Keratinocyte (primary cell): ENCODE results near the gene FOXC1. TPM values are rescaled to one million over a fixed set of nuclear protein-coding genes. Genes with fewer than 3 reads are reported as not detected.

Experiments
- DNase-seq: peaks from one replicate; pipeline ENCODE4 v3.0.0-alpha.2; 2011; ENCODE audit warnings: low read depth, missing footprints, low spot score
- FAIRE-seq: peaks from 2 replicates; lab custom pipeline; 2011; peaks lifted over from hg19 to GRCh38; lab: Jason Lieb, UNC
- H2AFZ ChIP-seq: 2 replicates; pipeline ENCODE4 v1.6.0; 2012; ENCODE audit warnings: low read length, control low read depth, inconsistent platforms; ENCODE audit not compliant: control insufficient read depth
- H3K27ac ChIP-seq: 2 replicates; pipeline ENCODE4 v1.5.1; 2011; ENCODE audit warnings: low read length; ENCODE audit not compliant: control insufficient read depth, insufficient read depth
- H3K27me3 ChIP-seq: 3 replicates; pipeline ENCODE4 v1.6.0; 2011; ENCODE audit warnings: low read length; ENCODE audit not compliant: control insufficient read depth, insufficient read depth; ENCODE audit errors: extremely low read depth
- H3K36me3 ChIP-seq, 2 experiments: 2 replicates in 1 of 2; 3 replicates in 1 of 2; pipeline ENCODE4 v1.5.1; 2011; ENCODE audit warnings: low read length in 2 of 2, mild to moderate bottlenecking in 1 of 2; ENCODE audit not compliant: control insufficient read depth in 2 of 2, insufficient read depth in 2 of 2; ENCODE audit errors: extremely low read depth in 1 of 2
- H3K4me1 ChIP-seq: 3 replicates; pipeline ENCODE4 v1.5.1; 2011; ENCODE audit warnings: low read length; ENCODE audit not compliant: control insufficient read depth, insufficient read depth; ENCODE audit errors: extremely low read depth
- H3K4me2 ChIP-seq: 3 replicates; pipeline ENCODE4 v1.6.0; 2011; ENCODE audit warnings: low read depth, low read length; ENCODE audit not compliant: control insufficient read depth, insufficient read depth; ENCODE audit errors: extremely low read depth
- H3K4me3 ChIP-seq, 3 experiments: fragments of 200-600 bp in 1 of 3; sonication (generic) in 1 of 3; 2 replicates in 2 of 3; 3 replicates in 1 of 3; pipeline ENCODE4 v1.5.1; 2011 to 2016; ENCODE audit warnings: low read length in 3 of 3, mild to moderate bottlenecking in 3 of 3, control low read depth in 2 of 3, inconsistent platforms in 1 of 3, low read depth in 1 of 3, mixed read lengths in 1 of 3, mixed run types in 1 of 3, moderate library complexity in 1 of 3; ENCODE audit not compliant: control insufficient read depth in 2 of 3, insufficient read depth in 2 of 3; ENCODE audit errors: extremely low read depth in 1 of 3
- H3K79me2 ChIP-seq: 2 replicates; pipeline ENCODE4 v1.6.0; 2012; ENCODE audit warnings: low read length; ENCODE audit not compliant: control insufficient read depth, insufficient read depth
- H3K9ac ChIP-seq: 3 replicates; pipeline ENCODE4 v1.6.0; 2011; ENCODE audit warnings: low read length; ENCODE audit not compliant: control insufficient read depth, insufficient read depth; ENCODE audit errors: extremely low read depth
- H3K9me1 ChIP-seq: 3 replicates; pipeline ENCODE4 v1.6.0; 2011; ENCODE audit warnings: low read length; ENCODE audit not compliant: control insufficient read depth, insufficient read depth; ENCODE audit errors: extremely low read depth
- H3K9me3 ChIP-seq: 2 replicates; pipeline ENCODE4 v1.5.1; 2012; ENCODE audit warnings: low read depth, low read length; ENCODE audit not compliant: control insufficient read depth
- H4K20me1 ChIP-seq: 3 replicates; pipeline ENCODE4 v1.6.0; 2011; ENCODE audit warnings: low read length; ENCODE audit not compliant: control insufficient read depth, insufficient read depth; ENCODE audit errors: extremely low read depth
- CTCF ChIP-seq, 3 experiments: IDR thresholded peaks in 1 of 3; conservative IDR thresholded peaks in 1 of 3; optimal IDR thresholded peaks in 1 of 3; 2 replicates in 2 of 3; 3 replicates in 1 of 3; pipeline versions ENCODE3 to v1.5.1; 2011; ENCODE audit warnings: low read length in 3 of 3, mild to moderate bottlenecking in 3 of 3, moderate library complexity in 2 of 3, control low read depth in 1 of 3, inconsistent platforms in 1 of 3; ENCODE audit not compliant: insufficient read depth in 2 of 3; ENCODE audit errors: extremely low read depth in 1 of 3
- EZH2 ChIP-seq: IDR thresholded peaks from one replicate; pipeline ENCODE4 v1.6.1; 2012; ENCODE audit warnings: inconsistent platforms, mild to moderate bottlenecking, low read length, moderate library complexity
- dilution Hi-C: fragments of 300-500 bp; cut with MboI; formaldehyde crosslinking; loops from one replicate; pipeline ENCODE4 v1.7.0; 2020; ENCODE audit warnings: low sequenced_read_pairs; ENCODE audit not compliant: extremely low pct_ligation_motif_present
- polyA plus RNA-seq, 5 experiments: library from polyadenylated mRNA; depleted of rRNA in 3 of 5; stranded (reverse) in 3 of 5; stranded (forward) in 1 of 5; unstranded in 1 of 5; fragments of >200 nt; gene quantifications; 1 replicate in 1 of 5; 2 replicates in 3 of 5; 3 replicates in 1 of 5; pipeline versions ENCODE4 v1.2.1 to v1.2.3, GENCODE V29; 2011 to 2012; ENCODE audit warnings: missing spikeins in 2 of 5, low read depth in 1 of 5, low replicate concordance in 1 of 5

Gene FOXC1
- polyA plus RNA-seq, 1 donor (not counting 4 experiments of a cell fraction or from before 2014, with no cell fraction given): 4.3 TPM

DNA sequence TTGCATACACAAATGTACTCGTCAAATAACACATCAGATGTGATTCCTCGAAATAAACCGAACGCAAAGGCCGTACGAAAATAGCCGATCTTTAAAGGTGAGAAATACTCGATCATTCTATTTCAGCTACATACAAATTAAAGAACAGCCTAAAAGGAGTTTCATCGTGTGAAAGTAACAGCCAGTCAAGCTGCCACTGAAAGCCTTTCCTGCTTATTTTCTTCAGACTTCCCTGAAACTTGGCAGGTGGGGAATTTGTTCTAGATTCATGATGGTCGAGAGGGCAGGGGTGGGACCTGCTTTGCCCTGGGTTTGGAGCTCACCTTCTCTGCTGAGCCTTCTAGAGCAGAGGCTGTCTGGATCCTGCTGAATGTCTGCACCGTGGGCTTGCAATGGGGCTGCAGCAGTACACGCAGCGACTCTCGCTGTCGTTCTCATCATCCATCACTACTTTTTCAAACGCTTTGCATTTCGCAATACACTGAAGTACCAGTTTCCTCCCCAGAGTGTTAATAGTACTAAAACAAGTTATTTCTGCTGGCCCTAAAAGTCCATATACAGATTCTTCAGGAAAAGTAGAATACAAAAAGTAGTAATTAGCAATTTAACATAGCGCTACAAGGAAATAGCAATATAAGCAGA, 16.2 kb downstream of the FOXC1 start:
- FAIRE-seq: no peak
- Histone ChIP-seq H3K4me3 (no peak overlapping the region), H3K27me3 (peaks cover 11% of the 10 kb centered on the region), H3K9me3 (no peaks in the 10 kb centered on the region), H3K9me1 (no peaks in the 10 kb centered on the region), H3K27ac (no peak overlapping the region), H2AFZ (no peak overlapping the region), H3K36me3 (no peaks in the 10 kb centered on the region), H4K20me1 (no peaks in the 10 kb centered on the region), H3K4me1 (peaks cover 6% of the 10 kb centered on the region), H3K9ac (no peak overlapping the region), H3K79me2 (no peaks in the 10 kb centered on the region), H3K4me2 (no peak overlapping the region)
- dilution Hi-C loops: no loop called here
- TF ChIP-seq EZH2 (no peak), CTCF (optimal IDR thresholded peaks at IDR 0.05 in 1 of 3, IDR thresholded peaks at IDR 0.05 in 1 of 3, conservative IDR thresholded peaks at IDR 0.05 in 1 of 3; ENCODE audit: extremely low read depth in 1 of 3, insufficient read depth in 2 of 3, low read length in 3 of 3) (no peak)
- DNase-seq: no peak

GRCh38 chr6:1626481-1626880, 16.8 kb downstream of the FOXC1 start:
- no peak overlapping the region for H3K4me2 ChIP-seq
- H3K9me3 ChIP-seq: no peaks in the 10 kb centered on the region
- no peak for FAIRE-seq
- dilution Hi-C loops: no loop called here
- TF ChIP-seq CTCF (optimal IDR thresholded peaks at IDR 0.05 in 1 of 3, IDR thresholded peaks at IDR 0.05 in 1 of 3, conservative IDR thresholded peaks at IDR 0.05 in 1 of 3; ENCODE audit: extremely low read depth in 1 of 3, insufficient read depth in 2 of 3, low read length in 3 of 3): no peak
- TF ChIP-seq EZH2: no peak
- peaks cover 11% of the 10 kb centered on the region for H3K27me3 ChIP-seq
- no peak overlapping the region for H3K9ac ChIP-seq
- H2AFZ ChIP-seq: no peak overlapping the region
- no peaks in the 10 kb centered on the region for H3K9me1 ChIP-seq
- no peak for DNase-seq
- H3K27ac ChIP-seq: no peak overlapping the region
- H3K4me1 ChIP-seq: peaks cover 6% of the 10 kb centered on the region
- no peaks in the 10 kb centered on the region for H4K20me1 ChIP-seq
- no peaks in the 10 kb centered on the region for H3K36me3 ChIP-seq
- no peaks in the 10 kb centered on the region for H3K79me2 ChIP-seq
- H3K4me3 ChIP-seq: no peak overlapping the region
